Measurements from ENCODE around the gene HOXA3.

HOXA3 gene

DNA sequence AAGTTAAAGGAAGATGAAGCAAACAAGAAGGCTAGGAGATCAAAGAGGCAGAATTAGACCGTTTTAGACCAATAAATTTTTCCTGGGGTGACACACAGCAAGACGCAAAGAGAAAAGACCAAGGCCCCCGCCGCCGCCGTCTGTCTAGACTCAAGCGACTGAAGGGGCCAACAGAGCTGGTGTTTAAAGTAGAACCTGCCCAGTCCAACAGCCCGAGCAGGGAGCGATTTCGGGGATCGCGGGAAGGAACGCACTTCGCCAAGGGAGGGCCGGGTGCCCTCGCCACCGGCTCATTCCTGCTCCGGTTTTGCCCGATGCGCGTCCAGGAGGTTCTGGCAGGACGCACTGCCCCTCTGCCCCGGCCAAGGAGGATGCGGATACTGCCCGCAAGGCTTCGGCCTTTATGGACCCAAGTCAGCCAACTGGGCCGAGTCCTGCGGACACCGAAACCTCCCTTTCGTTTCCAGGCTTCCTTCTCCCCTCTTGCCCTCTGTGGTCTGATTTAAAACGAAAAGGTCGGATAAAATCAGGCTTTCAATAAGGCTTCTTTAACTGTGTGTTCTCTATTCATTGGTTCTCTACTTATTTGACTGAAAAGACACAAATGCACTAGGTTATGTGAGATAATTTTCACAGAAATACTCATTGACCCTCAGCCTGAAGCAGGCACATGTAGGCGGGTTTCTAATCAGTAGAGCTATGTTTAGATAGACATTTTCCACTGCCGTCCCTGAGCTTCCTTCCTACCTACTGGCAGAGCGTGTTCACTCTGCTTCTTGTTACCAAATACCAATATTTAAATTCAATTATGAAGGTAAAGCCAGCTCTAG is 6.3 kb upstream of the HOXA3 start:
- TF ChIP-seq, protein P1, sequence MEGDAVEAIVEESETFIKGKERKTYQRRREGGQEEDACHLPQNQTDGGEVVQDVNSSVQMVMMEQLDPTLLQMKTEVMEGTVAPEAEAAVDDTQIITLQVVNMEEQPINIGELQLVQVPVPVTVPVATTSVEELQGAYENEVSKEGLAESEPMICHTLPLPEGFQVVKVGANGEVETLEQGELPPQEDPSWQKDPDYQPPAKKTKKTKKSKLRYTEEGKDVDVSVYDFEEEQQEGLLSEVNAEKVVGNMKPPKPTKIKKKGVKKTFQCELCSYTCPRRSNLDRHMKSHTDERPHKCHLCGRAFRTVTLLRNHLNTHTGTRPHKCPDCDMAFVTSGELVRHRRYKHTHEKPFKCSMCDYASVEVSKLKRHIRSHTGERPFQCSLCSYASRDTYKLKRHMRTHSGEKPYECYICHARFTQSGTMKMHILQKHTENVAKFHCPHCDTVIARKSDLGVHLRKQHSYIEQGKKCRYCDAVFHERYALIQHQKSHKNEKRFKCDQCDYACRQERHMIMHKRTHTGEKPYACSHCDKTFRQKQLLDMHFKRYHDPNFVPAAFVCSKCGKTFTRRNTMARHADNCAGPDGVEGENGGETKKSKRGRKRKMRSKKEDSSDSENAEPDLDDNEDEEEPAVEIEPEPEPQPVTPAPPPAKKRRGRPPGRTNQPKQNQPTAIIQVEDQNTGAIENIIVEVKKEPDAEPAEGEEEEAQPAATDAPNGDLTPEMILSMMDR (IDR thresholded peaks at IDR 0.05; ENCODE audit: control insufficient read depth, insufficient read depth, low read depth, low read length, missing control alignments): no peak
- no peak for DNase-seq (ENCODE audit: low read depth)
- H3K4me3 ChIP-seq (ENCODE audit: control insufficient read depth, low read depth, low read length): no peak overlapping the region

DNA sequence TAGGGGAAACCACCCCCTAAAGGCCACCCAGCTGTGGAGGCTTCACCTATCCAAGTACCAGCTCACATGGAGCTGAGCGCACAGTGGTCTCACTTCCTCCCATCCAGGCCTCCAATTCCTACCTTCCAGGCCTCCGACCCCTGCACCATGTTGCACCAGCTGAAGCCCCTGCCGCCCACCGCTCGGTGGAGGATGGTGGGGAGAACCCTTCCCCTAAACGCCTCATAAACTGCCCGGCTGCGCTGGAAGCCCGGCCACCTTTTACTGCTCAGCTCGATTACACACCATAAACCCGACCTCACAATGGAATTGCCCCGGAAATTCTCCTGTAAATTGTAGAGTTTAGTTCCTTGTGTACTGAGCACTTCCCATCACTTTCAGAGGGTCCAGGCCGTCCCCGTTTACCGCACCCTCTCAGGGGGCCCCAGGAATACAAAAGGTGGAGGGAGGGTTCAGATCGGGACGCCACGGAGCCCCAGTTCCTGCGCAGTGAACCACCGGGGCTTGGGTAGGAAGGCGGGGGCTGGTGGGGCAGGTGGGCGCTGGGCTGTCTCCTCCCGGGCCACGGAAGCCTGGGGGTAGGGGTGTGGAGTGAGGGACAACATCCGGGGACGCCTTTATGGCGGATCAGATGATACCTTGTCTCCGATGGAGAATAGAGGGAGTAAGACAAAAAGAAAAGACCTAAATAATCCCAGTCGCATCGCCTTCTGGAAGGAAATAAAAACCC is 5.5 kb upstream of the HOXA3 start:
- TF ChIP-seq, protein P1 (IDR thresholded peaks at IDR 0.05; ENCODE audit: control insufficient read depth, insufficient read depth, low read depth, low read length, missing control alignments): no peak
- H3K4me3 ChIP-seq (ENCODE audit: control insufficient read depth, low read depth, low read length): no peak overlapping the region
- no peak for DNase-seq (ENCODE audit: low read depth)

DNA sequence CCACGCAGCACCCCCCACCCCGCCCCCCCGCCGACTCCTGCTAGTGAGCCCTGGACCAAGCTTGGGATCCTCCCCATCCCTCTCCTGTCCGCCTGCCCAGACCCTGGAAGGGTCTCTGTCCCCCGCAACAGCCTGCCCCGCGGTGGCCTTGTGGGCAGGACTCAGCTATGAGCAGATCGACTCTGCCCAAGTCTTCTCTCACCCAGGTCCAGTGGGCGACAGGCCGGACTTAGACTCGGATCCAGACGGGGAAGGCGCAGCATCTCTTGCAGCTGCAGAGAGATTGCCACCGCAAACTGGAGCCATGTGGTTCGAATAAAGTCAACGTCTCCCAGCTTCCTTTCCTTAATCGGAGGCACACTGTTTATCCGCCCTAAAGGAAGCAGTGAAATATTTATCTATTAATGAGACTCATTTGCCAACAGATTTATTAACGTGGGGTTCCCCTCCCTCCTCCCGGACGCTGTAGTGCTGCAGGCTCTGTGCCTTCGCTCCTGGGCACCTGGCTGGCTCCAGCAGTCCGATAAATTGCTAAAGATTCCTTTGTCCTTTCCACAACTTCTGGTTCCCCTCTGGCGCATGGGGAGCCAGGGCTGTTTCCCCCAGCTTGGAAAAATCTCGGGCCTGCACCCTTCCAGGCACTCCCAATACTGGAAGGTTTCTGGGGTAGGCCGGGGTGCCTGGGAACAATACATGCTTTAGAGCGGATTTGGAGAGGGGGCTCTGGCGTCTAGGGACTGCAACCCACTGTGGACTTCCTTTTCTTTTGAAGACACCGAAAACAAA is 4.7 kb upstream of the HOXA3 start:
- TF ChIP-seq, protein P1 (IDR thresholded peaks at IDR 0.05; ENCODE audit: control insufficient read depth, insufficient read depth, low read depth, low read length, missing control alignments): no peak
- DNase-seq (ENCODE audit: low read depth): no peak
- peak overlapping the region; percentile 73 for H3K4me3 ChIP-seq (ENCODE audit: control insufficient read depth, low read depth, low read length)

DNA sequence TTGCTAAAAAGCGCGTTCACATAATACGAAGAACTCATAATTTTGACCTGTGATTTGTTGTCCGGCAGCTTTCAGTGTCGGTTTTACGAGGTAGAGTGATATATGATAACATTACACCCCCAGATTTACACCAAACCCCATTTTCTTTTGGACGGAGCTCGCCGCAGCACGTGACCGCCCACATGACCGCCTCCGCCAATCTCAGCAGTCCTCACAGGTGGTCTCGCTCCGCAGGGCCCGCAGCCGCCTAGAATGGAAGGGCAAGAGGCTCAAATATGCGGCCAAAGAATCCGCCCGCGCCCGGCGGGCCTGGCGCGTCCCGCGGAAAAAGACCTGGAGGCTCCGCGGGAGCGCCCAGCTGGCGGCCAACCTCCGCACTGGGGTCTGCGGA is 4.1 kb upstream of the HOXA3 start, which contains the start of gene HOXA7:
HOXA7 (minus strand) TSS at position 168 of the 391 bp plus-strand sequence; CDS start at position 38, 130 bp downstream.
- TF ChIP-seq, protein P1 (IDR thresholded peaks at IDR 0.05; ENCODE audit: control insufficient read depth, insufficient read depth, low read depth, low read length, missing control alignments): no peak
- DNase-seq (ENCODE audit: low read depth): no peak
- peak within 1 kb of the TSS; percentile 73 for H3K4me3 ChIP-seq (ENCODE audit: control insufficient read depth, low read depth, low read length)

DNA sequence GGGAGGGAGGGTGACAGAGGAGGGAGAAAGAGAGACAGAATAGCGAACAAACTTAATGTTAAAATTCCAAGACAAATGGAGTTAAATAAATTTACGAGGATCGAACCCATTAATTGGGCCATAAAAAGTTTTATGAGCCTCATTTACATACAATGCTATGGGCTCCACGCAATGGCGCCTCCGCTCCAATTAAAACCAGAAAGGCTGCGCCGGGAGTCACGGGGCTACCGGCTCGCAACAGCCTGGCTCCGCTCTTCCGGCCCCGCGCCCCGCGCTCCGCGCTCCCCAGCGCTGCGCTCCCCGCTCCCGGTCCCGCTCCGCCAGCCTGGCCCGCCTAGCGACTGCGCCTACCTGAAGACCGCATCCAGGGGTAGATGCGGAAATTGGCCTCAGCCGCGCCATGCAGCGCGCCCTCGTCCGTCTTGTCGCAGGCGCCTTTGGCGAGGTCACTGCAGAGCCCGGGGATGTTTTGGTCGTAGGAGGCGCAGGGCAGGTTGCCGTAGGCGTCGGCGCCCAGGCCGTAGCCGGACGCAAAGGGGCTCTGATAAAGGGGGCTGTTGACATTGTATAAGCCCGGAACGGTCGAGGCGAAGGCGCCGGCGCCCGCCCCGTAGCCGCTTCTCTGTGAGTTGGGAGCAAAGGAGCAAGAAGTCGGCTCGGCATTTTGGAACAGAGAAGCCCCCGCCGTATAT is 3.6 kb upstream of the HOXA3 start:
- no peak for DNase-seq (ENCODE audit: low read depth)
- TF ChIP-seq, protein P1 (IDR thresholded peaks at IDR 0.05; ENCODE audit: control insufficient read depth, insufficient read depth, low read depth, low read length, missing control alignments): no peak
- peak overlapping the region; percentile 73 for H3K4me3 ChIP-seq (ENCODE audit: control insufficient read depth, low read depth, low read length)
